K562 (cell line): Measurements from ENCODE around the gene FBLIM1.

Experiments used
- BCL6 ChIP-seq: fragments of 250-450 bp; sonication (Bioruptor Pico); IDR thresholded peaks from 2 replicates; pipeline ENCODE4 v1.4.0; 2020
- CHD2 ChIP-seq: IDR thresholded peaks from 2 replicates; pipeline ENCODE4 v1.6.1; 2011; ENCODE audit warnings: low read depth, low read length
- GABPB1 ChIP-seq: sonication (generic); formaldehyde crosslinking; IDR thresholded peaks from 2 replicates; pipeline ENCODE4 v1.8.0; 2022; ENCODE audit warnings: mild to moderate bottlenecking, missing genetic modification reagents
- JUN ChIP-seq, 2 experiments: sonication (generic) in 1 of 2; formaldehyde crosslinking in 1 of 2; IDR thresholded peaks; 2 replicates each; pipeline versions ENCODE4 v1.6.1 to v1.8.0; 2012 to 2022; ENCODE audit warnings: borderline replicate concordance in 2 of 2, mild to moderate bottlenecking in 2 of 2, improper control_type of control experiment in 1 of 2, low read depth in 1 of 2, low read length in 1 of 2, missing genetic modification reagents in 1 of 2
- KAT7 ChIP-seq: sonication (generic); formaldehyde crosslinking; IDR thresholded peaks from 2 replicates; pipeline ENCODE4 v1.8.0; 2022; ENCODE audit warnings: missing genetic modification reagents, mild to moderate bottlenecking, borderline replicate concordance
- MAZ ChIP-seq, 2 experiments: fragments of 450-650 bp in 1 of 2; sonication (generic) in 1 of 2; formaldehyde crosslinking; IDR thresholded peaks in 1 of 2; conservative IDR thresholded peaks in 1 of 2; 2 replicates each; pipeline versions ENCODE4 v1.4.0 to v1.5.0; 2020; ENCODE audit warnings: mild to moderate bottlenecking in 1 of 2, missing genetic modification reagents in 1 of 2
- NFRKB ChIP-seq: fragments of 450-650 bp; IDR thresholded peaks from 2 replicates; pipeline ENCODE4 v1.6.1; 2016; ENCODE audit warnings: low read depth
- POLR2A ChIP-seq: fragments of 450-650 bp; conservative IDR thresholded peaks from 2 replicates; pipeline ENCODE4 v1.6.1; 2016
- SIRT6 ChIP-seq: IDR thresholded peaks from one replicate; pipeline ENCODE4 v1.6.1; 2012; ENCODE audit warnings: low read depth, mild to moderate bottlenecking, control low read depth, inconsistent platforms, low read length, moderate library complexity
- TBP ChIP-seq: optimal IDR thresholded peaks from 2 replicates; pipeline ENCODE3; 2011; ENCODE audit warnings: low read depth, low read length, improper control_type of control experiment
- ZNF274 ChIP-seq: IDR thresholded peaks from 2 replicates; pipeline ENCODE4 v1.6.1; 2011; ENCODE audit warnings: low read depth, mild to moderate bottlenecking, low read length, moderate library complexity, borderline replicate concordance

GRCh38 chr1:15808955-15809354 is 50.4 kb downstream of the FBLIM1 start:
- TF ChIP-seq CHD2, result no peak
- no peak for TF ChIP-seq NFRKB
- TF ChIP-seq JUN (IDR thresholded peaks at IDR 0.05; ENCODE audit: borderline replicate concordance, low read depth, low read length), result no peak
- TF ChIP-seq JUN (CRISPR knock-in tag; IDR thresholded peaks at IDR 0.05; ENCODE audit: borderline replicate concordance), result no peak
- no peak for TF ChIP-seq BCL6 (CRISPR knock-in tag)
- TF ChIP-seq GABPB1 (CRISPR knock-in tag), result no peak
- no peak for TF ChIP-seq POLR2A
- TF ChIP-seq ZNF274, result no peak
- TF ChIP-seq TBP, result no peak
- no peak for TF ChIP-seq KAT7 (CRISPR knock-in tag)
- TF ChIP-seq MAZ (CRISPR knock-in tag; conservative IDR thresholded peaks at IDR 0.05 in 1 of 2, IDR thresholded peaks at IDR 0.05 in 1 of 2), result no peak
- no peak for TF ChIP-seq SIRT6
